CD4-positive, alpha-beta T cell treated with Interleukin-15 for 1 hour (primary cell): ENCODE measurements around the gene ST6GALNAC6.
"Not testable (repeated sequence)": the region's sequence is repeated elsewhere in the genome, so short reads cannot be mapped to it uniquely, and the experiment has no call there.

Source experiments
- DNase-seq: peaks from one replicate; pipeline ENCODE4 v3.0.0-alpha.2; 2020

ST6GALNAC6 gene

DNA sequence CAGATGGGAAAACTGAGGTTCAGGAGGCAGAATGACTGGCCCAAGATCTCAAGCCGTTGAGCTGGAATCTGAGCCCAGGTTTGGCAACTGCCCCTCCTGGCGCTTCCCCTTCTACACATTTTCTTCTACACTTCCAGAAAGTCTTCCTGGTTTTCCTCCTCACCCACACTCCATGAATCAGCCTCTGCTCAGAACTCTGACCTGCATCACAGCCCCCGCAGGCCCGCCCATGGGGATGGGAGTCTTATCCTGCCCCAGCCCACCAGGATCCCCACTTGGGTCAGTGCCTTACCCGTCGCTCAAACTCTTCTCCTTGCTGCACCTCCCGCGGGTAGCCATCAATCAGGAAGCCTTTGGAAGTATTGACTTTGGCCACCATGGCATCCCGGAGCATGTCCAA lies 27.9 kb downstream of the ST6GALNAC6 start:
- no peak for DNase-seq

DNA sequence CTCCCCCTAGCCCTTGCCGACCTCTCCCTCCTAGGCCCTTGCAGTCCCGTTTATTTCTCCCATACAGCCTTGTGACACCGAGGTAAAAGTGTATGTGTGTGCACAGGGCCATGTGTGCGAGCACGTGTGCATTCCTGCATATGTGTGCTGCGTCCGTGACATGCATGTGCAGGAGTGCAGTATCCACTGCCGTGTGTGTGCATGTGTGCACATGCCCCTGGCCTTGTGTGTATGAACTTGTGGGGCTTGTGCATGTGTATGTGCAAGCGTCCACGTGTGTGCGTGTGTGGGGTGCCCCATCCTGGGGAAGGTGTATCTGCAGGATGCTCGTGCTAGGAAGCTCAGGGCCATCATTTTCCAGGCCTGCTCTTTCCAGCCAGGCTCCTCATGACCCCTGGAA lies 28.5 kb downstream of the ST6GALNAC6 start:
- no peak for DNase-seq

DNA sequence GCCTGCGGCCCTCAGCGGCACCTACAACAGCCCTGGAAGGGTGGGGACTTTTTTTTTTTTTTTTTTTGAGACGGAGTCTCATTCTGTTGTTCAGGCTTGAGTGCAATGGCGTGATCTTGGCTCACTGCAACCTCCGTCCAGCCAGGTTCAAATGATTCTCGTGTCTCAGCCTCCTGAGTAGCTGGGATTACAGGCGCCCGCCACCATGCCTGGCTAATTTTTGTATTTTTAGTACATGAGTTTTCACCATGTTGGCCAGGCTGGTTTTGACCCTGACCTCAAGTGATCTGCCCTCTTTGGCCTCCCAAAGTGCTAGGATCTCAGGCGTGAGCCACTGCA lies 29.3 kb downstream of the ST6GALNAC6 start:
- DNase-seq, result not testable (repeated sequence)

DNA sequence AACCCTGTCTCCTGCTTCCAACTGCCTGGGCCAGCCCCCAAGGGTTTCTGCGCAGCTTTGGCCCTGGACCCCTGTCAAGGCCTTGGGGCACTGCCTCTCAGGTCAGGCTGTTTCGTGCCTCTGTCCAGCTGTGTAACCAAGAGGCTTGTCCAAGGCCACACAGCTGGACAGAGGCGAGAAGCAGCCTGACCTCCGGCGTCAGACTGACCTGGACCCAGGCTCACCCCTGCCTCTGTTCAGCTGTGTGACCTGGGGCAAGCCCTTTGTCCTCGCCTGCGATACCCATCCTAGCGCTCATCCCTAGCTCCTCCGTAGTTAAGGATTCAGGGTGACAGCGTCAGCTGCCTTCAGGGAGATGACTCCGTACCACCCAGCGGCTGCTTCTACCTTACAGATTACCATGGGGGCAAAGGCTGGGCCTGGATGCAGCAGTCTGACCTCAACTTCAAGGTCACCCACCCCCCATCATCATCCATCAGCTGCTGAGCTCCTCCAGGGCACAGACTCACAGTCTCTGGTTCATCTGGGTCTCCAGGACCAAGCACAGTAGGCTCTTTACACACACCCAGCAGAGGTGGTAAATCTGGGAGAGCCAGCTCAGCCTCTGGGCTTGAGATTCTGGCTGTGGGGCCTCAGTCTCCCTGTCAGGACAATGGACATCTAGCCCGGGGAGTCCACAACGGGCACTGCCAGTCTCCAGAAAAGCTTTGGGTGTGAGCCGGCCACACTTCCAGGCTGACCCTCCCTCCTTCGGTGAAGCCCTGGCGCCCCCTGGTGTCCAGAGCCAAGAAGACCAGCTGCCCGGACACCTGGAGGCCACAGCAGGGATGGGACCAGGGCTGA lies 29.9 kb downstream of the ST6GALNAC6 start:
- peak; percentile 83 for DNase-seq

DNA sequence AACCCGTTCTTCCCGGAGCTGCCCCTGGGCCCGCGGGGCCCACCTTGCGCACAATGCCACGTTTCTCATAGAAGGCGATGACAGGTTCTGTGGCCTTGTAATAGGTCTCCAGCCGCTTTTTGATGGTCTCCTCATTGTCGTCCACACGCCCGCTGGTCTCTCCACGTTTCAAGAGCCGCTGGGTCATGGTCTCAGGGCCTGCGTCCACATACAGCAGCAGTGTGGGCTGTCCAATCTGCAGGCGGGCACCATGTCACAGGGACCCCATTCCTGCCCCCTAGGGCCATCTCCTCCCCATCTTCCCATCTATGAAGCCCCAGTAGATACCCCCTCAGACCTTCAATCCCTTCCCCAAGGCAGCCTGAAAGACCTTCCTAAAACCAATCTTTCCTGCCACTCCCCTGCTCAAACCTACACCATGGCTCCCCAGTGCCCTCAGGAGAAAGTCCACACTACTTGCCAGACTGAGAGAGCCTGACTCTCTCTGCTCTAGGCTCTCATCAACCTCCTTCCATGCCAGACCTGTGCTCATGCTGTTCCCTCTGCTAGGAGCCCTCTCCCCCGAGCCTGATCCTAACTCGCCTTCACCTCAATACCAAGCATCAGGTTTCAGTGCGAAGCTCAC lies 31.0 kb downstream of the ST6GALNAC6 start:
- no peak for DNase-seq

DNA sequence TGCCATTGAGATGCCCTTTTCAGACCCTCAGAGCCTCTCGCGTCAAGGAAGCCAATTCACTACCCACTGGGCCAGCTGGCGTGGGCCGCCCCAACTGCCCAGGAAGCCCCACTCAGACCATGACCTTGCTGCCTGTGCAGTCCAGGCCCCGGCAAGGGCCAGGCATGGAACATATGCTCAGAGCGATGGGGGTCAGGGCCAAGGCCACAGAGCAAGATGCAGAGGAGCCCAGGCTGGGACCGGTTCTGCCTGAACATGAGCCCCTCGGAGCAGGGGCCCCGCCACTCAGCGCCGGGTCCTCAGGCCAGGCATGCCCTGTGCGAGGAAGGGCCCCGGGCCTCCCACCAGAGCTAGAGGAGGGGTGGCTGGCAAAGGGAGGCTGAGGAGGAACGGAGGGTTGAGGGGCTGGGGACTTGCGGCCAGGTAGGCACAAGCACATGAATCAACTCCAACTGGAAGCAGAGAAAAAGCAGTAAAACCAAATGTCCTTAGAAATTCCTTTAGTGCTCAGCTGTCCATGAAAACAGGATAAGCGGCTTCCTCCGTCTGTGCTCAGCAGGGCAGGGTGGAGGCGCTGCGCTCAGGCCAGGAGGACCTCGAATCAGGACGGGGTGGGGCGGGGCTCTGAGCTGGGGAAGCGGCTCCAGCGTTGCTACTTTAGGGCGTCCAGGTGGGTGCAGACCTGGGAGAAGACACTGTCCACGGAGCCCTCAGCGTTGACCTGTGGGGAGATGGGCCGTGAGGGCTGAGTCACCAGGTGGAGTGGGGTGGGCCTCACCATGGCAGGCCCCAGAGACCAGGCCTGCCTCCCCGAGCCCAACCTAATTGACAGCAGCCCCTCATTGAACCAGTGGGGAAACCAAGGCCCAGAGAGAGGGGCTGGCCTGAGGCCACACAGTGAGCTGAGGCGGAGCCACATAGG lies 31.8 kb downstream of the ST6GALNAC6 start:
- DNase-seq, result no peak

DNA sequence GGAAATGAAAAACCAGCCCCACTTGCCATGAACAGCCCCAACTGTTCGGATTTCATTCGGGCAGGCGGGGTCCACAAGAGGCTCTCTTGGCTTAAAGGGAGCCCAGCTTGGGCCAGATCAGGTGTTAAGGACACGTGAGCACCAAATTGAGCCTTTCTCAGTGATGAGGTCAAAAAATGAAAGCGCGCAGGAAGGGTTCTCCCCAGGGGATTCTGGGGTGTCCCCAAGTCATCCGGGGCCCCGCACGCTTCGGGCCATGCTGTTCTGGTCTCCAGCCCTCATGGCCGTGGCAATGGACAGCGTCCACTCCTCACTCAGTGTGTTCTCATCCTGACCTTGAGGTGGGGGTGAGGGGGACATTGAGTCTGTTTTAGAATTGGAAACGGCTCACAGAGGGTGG lies 32.9 kb downstream of the ST6GALNAC6 start:
- DNase-seq, result no peak

DNA sequence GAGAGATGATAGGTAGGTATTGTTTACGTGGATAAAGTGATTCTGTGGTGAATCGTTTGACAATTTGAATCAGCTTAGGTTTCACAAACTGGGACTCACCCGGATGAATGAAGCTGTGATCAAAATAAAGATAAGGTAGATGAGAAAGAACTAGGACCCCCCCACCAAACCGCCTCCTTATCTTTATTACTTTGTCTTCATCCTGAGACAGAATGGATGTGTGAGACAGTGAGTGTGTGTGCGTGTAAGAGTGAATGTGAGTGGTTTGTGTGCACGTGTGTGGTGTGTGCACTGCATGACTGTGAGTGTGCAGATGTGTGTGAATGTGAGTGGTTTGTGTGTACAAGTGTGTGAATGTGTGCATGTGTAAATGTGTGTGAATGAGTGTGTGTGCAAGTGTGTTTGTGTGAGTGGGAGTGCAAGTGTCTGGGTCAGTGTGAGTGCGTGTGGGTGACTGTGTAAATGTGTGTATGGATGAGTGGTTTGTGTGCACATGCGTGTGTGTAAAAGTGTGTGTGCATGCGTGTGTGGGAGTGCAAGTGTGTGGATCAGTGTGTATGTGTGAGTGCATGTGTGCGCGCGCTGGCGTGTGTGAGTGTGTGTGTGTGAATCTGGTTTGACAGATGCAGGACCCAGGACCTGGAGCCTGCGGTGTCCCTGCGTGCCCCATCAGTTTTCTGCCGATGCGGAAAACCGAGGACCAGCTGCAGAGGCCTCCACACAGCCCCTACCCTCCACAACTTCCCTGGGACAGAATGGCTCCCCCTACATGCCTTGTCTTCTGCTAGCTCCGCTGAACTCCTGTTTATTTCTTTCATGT lies 33.5 kb downstream of the ST6GALNAC6 start:
- DNase-seq, result no peak

DNA sequence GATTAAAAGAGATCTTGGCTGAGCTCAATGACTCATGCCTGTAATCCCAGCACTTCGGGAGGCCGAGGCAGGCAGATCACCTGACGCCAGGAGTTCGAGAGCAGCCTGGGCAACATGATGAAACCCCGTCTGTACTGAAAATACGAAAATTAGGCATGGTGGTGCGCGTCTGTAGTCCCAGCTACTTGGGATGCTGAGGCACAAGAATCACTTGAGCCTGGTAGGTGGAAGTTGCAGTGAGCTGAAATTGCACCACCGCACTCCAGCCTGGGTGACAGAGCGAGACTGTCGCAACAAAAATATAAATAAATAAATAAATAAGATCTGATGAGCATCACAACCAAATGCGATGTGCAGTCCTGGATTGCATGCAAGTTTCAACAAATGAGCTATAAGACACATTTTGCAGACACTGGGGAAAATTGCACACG lies 36.2 kb downstream of the ST6GALNAC6 start:
- DNase-seq, result peak; percentile 44

DNA sequence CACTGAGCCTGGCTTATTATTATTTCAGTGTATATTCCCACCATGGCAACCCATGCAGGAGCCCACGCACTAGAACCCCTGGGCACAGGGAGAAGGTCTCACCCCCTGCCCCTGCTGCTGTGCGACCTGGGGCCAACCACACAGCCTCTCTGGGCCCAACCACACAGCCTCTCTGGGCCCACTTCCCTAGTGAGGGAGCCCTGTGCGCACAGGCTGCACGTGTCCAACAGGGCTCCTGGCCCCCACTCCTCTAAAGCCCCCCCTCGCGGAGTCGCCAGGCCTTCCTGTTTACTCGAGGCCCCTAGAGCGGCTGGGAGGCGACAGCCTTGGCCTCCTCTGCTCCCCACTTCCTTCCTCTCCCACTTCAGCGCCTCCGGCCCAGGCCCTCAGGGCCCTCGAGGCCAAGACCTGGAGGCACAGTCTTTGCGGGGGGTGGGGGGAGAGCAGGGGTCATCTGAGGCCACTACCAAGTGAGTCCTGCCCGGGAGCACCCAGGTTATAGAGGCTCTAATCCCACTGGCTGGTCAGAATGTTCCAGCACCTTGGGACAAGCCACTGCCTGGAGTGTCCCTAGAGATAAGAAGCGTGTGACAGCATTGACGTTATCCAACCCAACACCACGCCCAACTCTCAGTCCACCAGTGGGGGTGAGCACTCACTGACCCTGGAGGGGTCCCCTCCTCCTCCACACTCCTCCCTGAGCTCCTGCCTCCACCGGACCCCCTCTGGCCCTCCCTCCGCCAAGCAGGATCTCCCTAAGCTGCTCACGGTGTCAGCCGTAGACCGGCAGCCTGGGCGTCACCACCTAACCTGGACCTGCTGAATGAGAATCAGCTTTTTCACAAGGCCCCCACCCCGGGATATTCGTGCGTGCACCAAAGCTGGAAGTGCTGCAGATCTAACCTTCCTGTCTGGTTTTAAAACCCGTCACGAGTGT lies 37.1 kb downstream of the ST6GALNAC6 start:
- DNase-seq, result peak; percentile 83

DNA sequence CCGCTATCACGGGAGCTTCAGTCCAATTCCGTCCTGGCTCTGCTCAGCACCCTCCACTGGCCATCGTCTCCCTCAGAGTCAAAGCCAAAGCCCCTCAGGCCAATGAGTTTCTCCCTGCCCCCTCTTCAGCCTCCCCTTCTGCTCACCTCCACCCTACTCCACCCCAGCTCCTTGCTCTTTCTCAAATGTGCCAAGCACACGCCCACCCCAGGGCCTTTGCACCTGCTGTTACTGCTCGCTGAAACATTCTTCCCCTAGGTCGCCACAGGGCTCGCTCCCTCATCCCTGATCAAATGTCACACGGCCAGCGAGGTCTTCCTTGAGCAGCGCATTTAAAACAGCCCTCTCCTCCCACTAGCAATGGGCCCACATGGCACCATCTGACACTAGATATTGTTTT lies 38.6 kb downstream of the ST6GALNAC6 start:
- no peak for DNase-seq

DNA sequence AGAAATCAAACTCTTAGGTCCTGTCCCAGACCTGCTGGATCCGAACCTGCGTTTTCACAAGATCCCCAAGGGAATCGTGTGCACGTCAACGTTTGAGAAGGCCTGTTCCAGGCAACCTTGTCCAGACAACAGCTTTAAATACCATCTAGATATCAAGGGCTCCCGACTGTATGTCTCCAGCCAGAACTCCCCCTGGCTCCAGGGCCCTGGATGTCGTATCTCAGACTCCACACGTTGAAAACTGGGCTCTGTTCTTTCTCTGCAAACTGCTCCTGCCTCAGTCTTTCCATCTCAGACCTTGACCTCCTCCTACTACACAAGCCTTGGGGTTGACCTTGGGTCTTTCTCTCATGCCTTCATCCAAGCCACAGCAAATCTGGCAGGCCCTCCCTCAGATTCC lies 39.1 kb downstream of the ST6GALNAC6 start:
- DNase-seq, result no peak

DNA sequence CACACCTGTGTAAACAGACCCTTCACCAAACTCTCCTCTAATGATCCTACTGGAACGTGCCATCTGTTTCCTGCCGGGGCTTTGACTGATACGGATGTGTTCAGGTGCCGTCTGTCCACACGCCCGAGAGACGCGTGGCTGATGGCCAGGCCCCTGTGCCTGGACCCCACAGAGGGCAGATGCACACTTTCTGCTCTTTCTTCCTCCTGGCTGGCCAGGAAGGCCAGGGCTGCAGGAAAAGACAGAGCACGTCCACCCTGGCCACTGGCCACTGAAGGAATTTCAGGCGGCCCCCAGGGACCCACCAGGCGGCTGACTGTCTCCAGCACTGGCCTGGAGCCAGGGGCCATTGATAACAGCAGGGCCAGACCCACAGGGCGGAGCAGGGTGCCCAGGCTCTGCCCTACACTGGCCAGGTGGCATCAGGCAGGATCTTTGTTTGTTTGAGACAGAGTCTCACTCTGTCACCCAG lies 41.3 kb downstream of the ST6GALNAC6 start:
- DNase-seq, result no peak

DNA sequence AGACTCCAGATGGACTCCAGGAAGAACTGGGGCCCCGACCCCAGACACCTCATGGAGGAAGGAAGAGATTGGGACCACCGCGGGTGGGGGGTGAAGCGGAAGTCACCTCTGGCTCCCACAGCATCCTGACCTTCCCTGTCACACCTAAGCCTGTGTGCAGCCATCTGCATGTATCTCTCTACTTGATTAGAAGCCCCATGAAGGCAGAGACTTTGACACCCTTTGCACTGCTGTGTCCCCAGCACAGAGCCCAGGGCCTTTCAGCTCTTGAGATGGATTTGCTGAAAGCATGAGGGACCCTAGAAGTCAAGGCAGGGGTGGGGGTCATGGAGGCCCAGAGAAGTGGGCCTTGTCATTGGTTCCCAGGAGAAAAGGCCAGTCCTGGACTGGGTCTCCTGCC lies 42.1 kb downstream of the ST6GALNAC6 start:
- DNase-seq, result no peak

DNA sequence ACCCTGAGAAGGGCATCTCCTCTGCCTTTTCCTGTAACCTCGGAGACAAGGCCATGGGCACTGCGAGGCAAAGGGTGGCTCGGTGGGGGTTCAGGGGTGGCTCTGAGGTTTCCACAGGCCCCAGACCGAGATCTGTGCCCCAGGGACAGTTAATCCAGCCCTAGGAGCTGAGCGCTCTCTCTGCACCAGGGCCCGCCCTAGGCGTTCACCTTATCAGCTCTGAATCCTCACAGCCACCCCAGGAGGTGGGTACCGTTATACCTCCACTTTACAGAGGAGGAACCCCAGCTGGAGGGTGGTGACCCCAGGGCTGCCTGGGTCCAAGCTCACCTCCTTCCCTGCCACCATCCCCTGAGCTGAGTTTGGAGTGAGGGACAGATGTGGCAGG lies 42.7 kb downstream of the ST6GALNAC6 start:
- no peak for DNase-seq

DNA sequence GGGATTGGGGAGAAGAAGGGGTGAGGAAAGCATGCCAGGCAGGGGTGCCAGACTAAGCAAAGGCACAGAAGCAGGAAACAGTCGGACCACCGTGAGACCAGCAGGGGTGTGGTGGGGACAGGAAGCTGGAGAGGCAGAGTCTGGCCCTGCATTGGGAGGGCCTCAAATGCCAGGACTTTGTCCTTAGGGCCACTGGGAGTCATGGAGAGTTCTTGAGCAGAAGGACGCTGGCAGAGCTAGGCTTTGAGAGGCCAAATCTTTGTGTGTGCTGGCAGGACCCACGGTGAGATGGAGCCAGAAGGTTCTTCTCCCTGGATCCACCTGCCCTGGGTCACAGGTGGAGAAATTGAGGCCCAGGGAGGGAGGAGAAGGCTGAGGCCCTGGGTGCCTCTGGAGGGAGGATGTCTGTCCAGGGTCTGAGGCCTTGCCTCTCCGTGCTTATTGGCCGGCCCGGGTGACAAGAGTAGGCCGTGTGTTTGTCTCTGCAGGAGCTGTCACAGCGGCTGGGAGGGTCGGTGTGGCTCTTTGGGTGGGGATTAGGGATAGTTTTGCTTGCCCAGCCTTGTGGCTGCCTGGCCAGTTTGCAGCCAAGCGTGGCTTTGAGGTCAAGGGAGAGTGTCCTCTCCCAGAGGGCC lies 43.2 kb downstream of the ST6GALNAC6 start:
- no peak for DNase-seq

DNA sequence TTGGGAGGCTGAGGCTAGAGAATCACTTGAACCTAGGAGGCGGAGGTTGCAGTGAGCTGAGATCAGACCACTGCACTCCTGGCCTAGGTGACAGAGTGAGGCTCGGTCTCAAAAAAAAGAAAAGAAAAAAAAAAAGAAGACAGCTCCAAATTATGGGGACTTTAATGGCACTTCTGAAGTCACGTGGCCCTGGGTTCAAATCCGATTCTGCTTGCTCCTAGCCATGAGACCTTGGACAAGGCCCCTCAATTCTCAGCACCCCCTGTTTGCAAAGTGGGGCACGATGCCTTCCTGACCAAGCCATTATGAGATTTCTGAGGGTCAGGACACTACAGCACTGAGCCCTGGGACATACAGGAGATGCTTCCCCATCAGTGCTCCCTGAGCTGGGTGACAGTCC lies 43.9 kb downstream of the ST6GALNAC6 start:
- no peak for DNase-seq

DNA sequence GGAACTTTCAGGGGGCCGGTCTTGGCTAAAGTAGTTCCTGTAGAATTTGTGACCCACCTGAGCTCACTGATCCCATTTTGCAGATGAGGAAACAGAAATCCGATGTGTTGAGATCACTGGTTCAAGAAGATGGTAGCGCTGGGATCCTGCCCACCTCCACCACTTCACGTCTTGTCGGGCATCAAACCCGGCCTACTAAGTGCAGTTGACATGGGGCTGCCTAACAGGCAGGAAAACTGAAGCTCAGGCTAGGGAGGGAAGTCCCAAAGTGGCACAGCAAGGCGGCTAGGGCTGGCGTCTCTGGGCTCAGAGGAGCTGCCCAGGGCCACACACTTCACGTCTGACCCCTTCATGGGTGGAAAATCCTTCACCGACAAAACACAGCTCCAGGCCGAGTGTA lies 44.4 kb downstream of the ST6GALNAC6 start:
- DNase-seq, result no peak

DNA sequence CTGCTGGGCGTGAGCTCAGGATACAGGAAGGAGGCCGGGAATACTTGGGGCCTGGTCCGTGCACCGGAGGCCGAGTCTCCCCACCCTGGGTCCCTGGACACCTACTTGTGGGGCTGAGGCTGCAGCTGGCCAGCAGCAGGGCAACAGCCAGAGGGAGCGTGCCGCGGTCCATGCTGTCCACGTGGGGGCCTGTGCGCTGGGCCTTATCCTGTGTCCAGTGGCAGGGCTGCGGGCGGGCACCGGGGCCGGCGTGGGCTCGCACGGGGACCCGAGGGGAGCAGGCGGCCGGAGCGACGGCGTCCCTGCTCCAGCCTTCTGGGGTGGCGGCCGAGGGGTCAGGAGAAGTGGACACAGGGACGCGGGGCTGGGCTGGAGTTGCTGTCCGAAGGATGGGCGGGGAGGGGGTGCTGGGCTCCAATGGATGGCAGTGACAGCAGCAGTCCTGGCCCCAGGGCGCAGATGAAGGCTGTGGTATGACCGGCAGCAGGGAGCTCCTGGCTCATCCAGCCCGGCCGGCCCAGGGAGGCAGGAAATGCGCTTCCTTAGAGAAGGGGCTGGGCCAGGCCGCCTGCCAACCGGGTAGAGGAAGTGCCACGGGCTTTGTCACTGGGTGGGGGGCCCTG lies 45.1 kb downstream of the ST6GALNAC6 start, which contains the start of gene ENG:
Gene ENG (minus strand): TSS at position 475 of the 623 bp plus-strand sequence. CDS start 303 bp downstream, at position 172.
- DNase-seq, result peak; percentile 35
